K562 (cell line): ENCODE results near the gene AKAP10. TPM values are rescaled to one million over a fixed set of nuclear protein-coding genes. Genes with fewer than 3 reads are reported as not detected.
A peak's percentile ranks its signal among the peaks of the same experiment; 100 is the strongest.

ENCODE experiments used
- CCNT2 ChIP-seq: IDR thresholded peaks from 2 replicates; pipeline ENCODE4 v1.6.1; 2011; ENCODE audit warnings: borderline replicate concordance, low read depth, mild to moderate bottlenecking, moderate library complexity, mixed read lengths, low read length; ENCODE audit not compliant: insufficient read length; ENCODE audit errors: extremely low read depth
- CTBP1 ChIP-seq: fragments of 450-650 bp; IDR thresholded peaks from 2 replicates; pipeline ENCODE4 v1.6.1; 2016; ENCODE audit warnings: borderline replicate concordance
- CTCF ChIP-seq, 3 experiments: IDR thresholded peaks in 2 of 3; conservative IDR thresholded peaks in 1 of 3; 2 replicates each; pipeline ENCODE4 v1.5.1; 2011 to 2012; ENCODE audit warnings: low read length in 3 of 3, mild to moderate bottlenecking in 3 of 3, control low read depth in 2 of 3, improper control_type of control experiment in 1 of 3, inconsistent platforms in 1 of 3, low read depth in 1 of 3, mixed read lengths in 1 of 3, moderate library complexity in 1 of 3; ENCODE audit not compliant: insufficient read depth in 2 of 3
- FUS ChIP-seq: fragments of 200-400 bp; formaldehyde crosslinking; optimal IDR thresholded peaks from 2 replicates; pipeline ENCODE3; 2017; ENCODE audit warnings: low read depth, low read length
- HMG20A ChIP-seq: fragments of 450-650 bp; formaldehyde crosslinking; conservative IDR thresholded peaks from 2 replicates; pipeline ENCODE4 v1.4.0; 2020; ENCODE audit warnings: mild to moderate bottlenecking, mixed read lengths
- KDM5B ChIP-seq: fragments of 200-600 bp; sonication (generic); IDR thresholded peaks from 2 replicates; pipeline ENCODE4 v1.6.1; 2012; ENCODE audit warnings: low read depth, mild to moderate bottlenecking, moderate library complexity, low read length, control low read depth, inconsistent platforms; ENCODE audit not compliant: insufficient replicate concordance
- POLR2A ChIP-seq: fragments of 450-650 bp; conservative IDR thresholded peaks from 2 replicates; pipeline ENCODE4 v1.6.1; 2016
- RBBP5 ChIP-seq: fragments of 200-600 bp; sonication (generic); IDR thresholded peaks from 2 replicates; pipeline ENCODE4 v1.6.1; 2012; ENCODE audit warnings: borderline replicate concordance, mild to moderate bottlenecking, low read length, control low read depth, inconsistent platforms; ENCODE audit not compliant: insufficient read depth, poor library complexity, severe bottlenecking
- REST ChIP-seq, 2 experiments: fragments of 450-650 bp; formaldehyde crosslinking in 1 of 2; IDR thresholded peaks; 2 replicates each; pipeline versions ENCODE4 v1.4.0 to v1.6.1; 2014 to 2020; ENCODE audit warnings: mild to moderate bottlenecking in 2 of 2, borderline replicate concordance in 1 of 2, low read depth in 1 of 2
- SAFB ChIP-seq: fragments of 200-400 bp; formaldehyde crosslinking; IDR thresholded peaks from 2 replicates; pipeline ENCODE4 v1.6.1; 2017; ENCODE audit warnings: low read depth, low read length, borderline replicate concordance
- U2AF2 ChIP-seq: fragments of 200-400 bp; formaldehyde crosslinking; optimal IDR thresholded peaks from 2 replicates; pipeline ENCODE3; 2017; ENCODE audit warnings: low read depth, mild to moderate bottlenecking, low read length
- XRCC5 ChIP-seq: fragments of 200-400 bp; formaldehyde crosslinking; IDR thresholded peaks from 2 replicates; pipeline ENCODE4 v1.6.1; 2017; ENCODE audit warnings: low read depth, mild to moderate bottlenecking, low read length
- ZBTB33 ChIP-seq: sonication (generic); formaldehyde crosslinking; IDR thresholded peaks from 2 replicates; pipeline ENCODE4 v1.8.1; 2023; ENCODE audit warnings: mild to moderate bottlenecking, missing genetic modification reagents
- ZNF717 ChIP-seq: fragments of 250-450 bp; sonication (Bioruptor Pico); IDR thresholded peaks from 2 replicates; pipeline ENCODE4 v1.5.0; 2021
- ZNF77 ChIP-seq: fragments of 250-450 bp; sonication (Bioruptor Pico); IDR thresholded peaks from 2 replicates; pipeline ENCODE4 v1.5.0; 2020
- polyA plus RNA-seq, 8 experiments: library from polyadenylated mRNA; depleted of rRNA in 4 of 8; stranded (reverse) in 5 of 8; unstranded in 3 of 8; fragments of >200 nt; fragmentation: Nextera tagmentation in 2 of 8; fragmentation: Illumina TruSeq in 1 of 8; extraction: Ambion mirVana in 2 of 8; extraction: Trizol in 1 of 8; gene quantifications; 2 replicates each; pipeline versions ENCODE4 v1.2.1 to v1.2.3, GENCODE V29; 2011 to 2014; ENCODE audit warnings: inconsistent platforms in 1 of 8, missing spikeins in 1 of 8
- total RNA-seq, 7 experiments: library from RNA; depleted of rRNA in 6 of 7; stranded (reverse); fragments of >200 nt in 6 of 7; fragmentation: Illumina TruSeq in 2 of 7; extraction: Trizol in 2 of 7; gene quantifications; 2 replicates each; pipeline versions ENCODE4 v1.2.1 to v1.2.3, GENCODE V29; 2011 to 2021; ENCODE audit warnings: low replicate concordance in 1 of 7

Gene AKAP10
- total and polyA plus RNA-seq, 9 of the 15 experiments (the other 6 are each of a cell fraction or from before 2014, with no cell fraction given), result 4.0 to 20.3 (median 8.2) TPM

GRCh38 chr17:20009302-20010098 lies 31.9 kb upstream of the AKAP10 start, which contains the start of gene SPECC1 (continued):
- TF ChIP-seq CTCF (IDR thresholded peaks at IDR 0.05 in 2 of 3, conservative IDR thresholded peaks at IDR 0.05 in 1 of 3; ENCODE audit: insufficient read depth in 2 of 3, low read depth in 1 of 3, low read length in 3 of 3), result peak in 2 of 3 experiments; percentile 91 to 96; a peak in 5 of 6 replicates
- no peak for TF ChIP-seq HMG20A (CRISPR knock-in tag)
- peak; percentile 49 for TF ChIP-seq FUS
- TF ChIP-seq ZBTB33 (CRISPR knock-in tag), result no peak
- no peak for TF ChIP-seq ZNF717 (CRISPR knock-in tag)
- TF ChIP-seq POLR2A, result peak; percentile 34; the same call in 1 of the 2 replicates
- TF ChIP-seq SAFB, result 0 out of 2 replicates have a peak, but pooled peaks have one; percentile 31
- TF ChIP-seq RBBP5, result peak; percentile 54
- no peak for TF ChIP-seq U2AF2
- peak; percentile 80 for TF ChIP-seq CTBP1
- TF ChIP-seq REST (IDR thresholded peaks at IDR 0.05; ENCODE audit: borderline replicate concordance), result peak; percentile 28; the same call in 1 of the 2 replicates
- no peak for TF ChIP-seq REST (CRISPR knock-in tag; IDR thresholded peaks at IDR 0.05; ENCODE audit: low read depth)
- TF ChIP-seq XRCC5, result no peak
- TF ChIP-seq ZNF77 (CRISPR knock-in tag), result no peak
- TF ChIP-seq KDM5B, result peak; percentile 4
- peak; percentile 44 for TF ChIP-seq CCNT2
